T-helper 17 cell (primary cell): ENCODE data around the gene DPY19L3. TPM values are rescaled to one million over a fixed set of nuclear protein-coding genes. Genes with fewer than 3 reads are reported as not detected.

Experiments
- ATAC-seq: fragments of 150-1000 bp; cut with Tn5 transposase; 2 replicates; pipeline ENCODE4 v1.10.0; 2021; ENCODE audit warnings: mild to moderate bottlenecking, moderate library complexity
- DNase-seq, 3 donors: peaks; one replicate each; pipeline versions ENCODE4 v3.0.0 to v3.0.0-alpha.2; 2020 to 2021
- H3K9me3 ChIP-seq: one replicate; pipeline ENCODE4 v1.7.0; 2013; ENCODE audit warnings: low read length, mild to moderate bottlenecking; ENCODE audit not compliant: control insufficient read depth, poor library complexity, severe bottlenecking
- H3K27ac Mint-ChIP-seq: one replicate; pipeline ENCODE4 v1.8.0; 2022; ENCODE audit warnings: mild to moderate bottlenecking, moderate library complexity, mixed read lengths
- H3K27me3 Mint-ChIP-seq: one replicate; pipeline ENCODE4 v1.8.0; 2022; ENCODE audit warnings: mixed read lengths
- H3K36me3 Mint-ChIP-seq: one replicate; pipeline ENCODE4 v1.8.0; 2022; ENCODE audit warnings: low read depth, mixed read lengths
- H3K4me1 Mint-ChIP-seq: one replicate; pipeline ENCODE4 v1.8.0; 2022; ENCODE audit warnings: mild to moderate bottlenecking, mixed read lengths
- H3K4me3 Mint-ChIP-seq: one replicate; pipeline ENCODE4 v1.8.0; 2022; ENCODE audit warnings: mild to moderate bottlenecking, moderate library complexity, mixed read lengths
- total RNA-seq, 4 donors: library from RNA in 2 of 4; stranded (reverse) in 2 of 4; gene quantifications; one replicate each; pipeline ENCODE4 v1.2.3 and lab custom pipeline; 2022 to 2026

DPY19L3 gene
- total RNA-seq, 2 donors from 2014 or later = 10.2 to 14.7 TPM

DNA sequence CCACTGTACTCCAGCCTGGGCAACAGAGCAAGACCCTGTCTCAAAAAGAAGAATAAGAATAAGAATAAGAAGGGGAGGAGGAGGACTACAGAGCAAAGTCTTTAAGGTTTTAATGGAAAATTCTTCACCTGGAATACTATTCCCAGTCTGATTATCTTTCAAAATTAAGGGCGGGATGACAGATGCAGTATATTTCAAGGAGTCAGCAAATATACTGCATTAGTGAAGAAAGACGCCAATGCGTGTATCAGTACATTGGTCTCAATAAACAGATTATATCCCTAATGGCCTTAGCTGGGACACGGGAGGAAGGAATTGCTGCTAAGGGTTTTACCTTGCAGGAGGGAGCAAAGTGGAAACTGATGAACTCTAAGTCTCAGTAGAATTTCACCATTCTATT lies 121.3 kb downstream of the DPY19L3 start:
- DNase-seq = no peak
- H3K36me3 Mint-ChIP-seq = no peaks in the 10 kb centered on the region
- no peak overlapping the region for H3K4me3 Mint-ChIP-seq
- H3K27ac Mint-ChIP-seq = no peak overlapping the region
- H3K4me1 Mint-ChIP-seq = no peaks in the 10 kb centered on the region
- H3K27me3 Mint-ChIP-seq = peaks cover 13% of the 10 kb centered on the region
- no peaks in the 10 kb centered on the region for H3K9me3 ChIP-seq
- ATAC-seq = no peak

DNA sequence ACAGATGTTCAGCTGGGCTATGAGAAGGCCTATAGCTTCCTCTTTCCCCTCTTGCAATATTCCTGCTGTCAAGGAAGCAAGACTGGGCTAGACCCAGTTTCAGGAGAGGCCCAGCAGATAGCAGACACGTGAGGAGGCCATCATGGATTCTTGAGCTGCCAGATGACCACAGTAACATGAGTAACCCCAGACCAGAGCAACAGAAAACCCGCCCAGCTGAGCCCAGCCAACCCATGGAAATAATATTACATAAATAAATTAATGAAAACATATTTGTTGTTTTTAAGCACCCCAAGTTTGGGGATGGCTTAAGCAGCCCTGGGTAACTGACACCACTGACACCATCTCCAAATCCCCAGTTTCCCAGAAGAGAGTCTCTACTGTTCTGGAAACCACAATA lies 125.2 kb downstream of the DPY19L3 start:
- Mint-ChIP-seq H3K27me3 (peaks cover 9% of the 10 kb centered on the region), H3K27ac (no peak overlapping the region), H3K36me3 (no peaks in the 10 kb centered on the region), H3K4me1 (no peaks in the 10 kb centered on the region), H3K4me3 (no peak overlapping the region)
- H3K9me3 ChIP-seq = no peaks in the 10 kb centered on the region
- DNase-seq = no peak
- ATAC-seq = no peak

DNA sequence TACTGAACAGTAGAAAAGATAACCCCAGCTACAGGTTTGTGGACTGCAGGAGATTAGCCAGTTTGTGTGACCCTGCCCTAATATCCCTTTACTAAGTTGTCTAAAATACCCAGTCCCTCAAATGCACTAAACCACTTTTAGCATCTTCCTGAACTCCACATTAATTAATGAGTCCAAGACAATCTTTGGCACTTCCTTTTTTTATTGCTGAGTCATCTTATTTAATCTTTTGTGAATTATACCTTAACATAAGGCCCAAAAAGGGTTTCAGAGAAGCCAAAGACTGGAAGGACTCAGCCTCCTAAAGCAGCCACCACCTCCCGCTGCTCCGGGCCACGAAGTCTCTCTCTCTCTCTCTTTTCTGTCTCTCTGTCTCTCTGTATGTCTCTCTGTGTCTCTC lies 126.7 kb downstream of the DPY19L3 start:
- DNase-seq = no peak
- H3K9me3 ChIP-seq = no peaks in the 10 kb centered on the region
- Mint-ChIP-seq H3K27ac (no peak overlapping the region), H3K4me3 (no peak overlapping the region), H3K4me1 (no peaks in the 10 kb centered on the region), H3K27me3 (no peaks in the 10 kb centered on the region), H3K36me3 (no peaks in the 10 kb centered on the region)
- ATAC-seq = no peak

Other genes with a start within 250 kb of the DPY19L3 start
- 10 to 100 TPM; 23.1 to 36.1 TPM for gene ZNF507, start 60.2 kb upstream of the DPY19L3 start, total RNA-seq
- gene PDCD5, start 175.4 kb downstream of the DPY19L3 start, total RNA-seq = 10 to 100 TPM; 28.4 to 34.5 TPM